ENCODE measurements around the gene TMEM138.

Gene TMEM138

DNA sequence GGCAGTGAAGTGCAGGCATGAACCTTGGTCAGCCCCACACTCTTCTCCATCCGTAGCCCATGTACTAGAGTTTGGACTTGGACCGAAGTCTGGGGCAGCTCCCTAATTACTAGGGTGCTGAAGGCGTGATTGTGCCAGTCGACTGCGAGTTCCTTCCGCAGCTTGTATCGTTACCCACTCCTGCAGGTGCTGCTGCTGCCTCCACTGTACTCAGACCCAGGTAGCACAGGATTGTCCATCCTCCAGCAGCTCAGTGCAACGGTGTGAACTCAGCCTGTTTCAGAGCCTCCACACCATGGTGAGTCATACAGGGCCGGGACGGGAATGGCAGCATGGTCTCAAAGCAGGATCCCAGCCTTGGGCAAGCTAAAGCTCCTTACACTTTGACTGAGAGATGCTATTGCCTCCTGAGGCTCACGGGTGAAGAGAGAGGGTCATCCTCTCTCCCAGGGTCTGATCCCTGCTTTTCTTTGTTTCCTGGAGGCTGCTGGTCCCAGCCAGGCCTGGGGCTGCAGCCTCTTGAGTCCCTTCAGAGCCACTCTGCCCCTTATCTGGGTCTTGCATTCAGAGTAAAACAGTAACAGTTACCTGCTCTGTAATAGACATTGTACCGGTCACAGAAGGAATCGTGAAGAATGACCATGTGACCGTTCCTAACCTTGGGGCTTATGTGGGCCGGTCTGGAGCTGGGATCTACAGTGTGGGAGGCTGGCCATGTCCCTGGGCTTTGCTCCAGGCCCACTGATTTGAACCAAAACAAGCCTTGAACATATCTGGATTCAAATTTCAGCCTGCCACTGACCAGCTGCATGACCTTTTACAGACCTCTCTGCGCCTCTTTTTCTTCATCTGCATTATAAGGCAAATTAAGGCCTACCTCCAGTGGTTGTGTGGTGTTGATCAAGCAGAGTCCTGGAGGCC, 27.5 kb upstream of the TMEM138 start:
- POLR2A ChIA-PET: interaction anchor here (0.6 to 7.2 kb wide), 12 partner anchors 11 to 422 kb away, joined by 3 to 103 read pairs (median 9); partner anchors contain the start of genes CPSF7, CYB561A3, SDHAF2 and TMEM109
- CTCF ChIA-PET: interaction anchor here (2.0 to 2.2 kb wide), 2 partner anchors 50 to 51 kb away, joined by 27 to 77 read pairs; no protein-coding TSS in a partner anchor
- no peak for TF ChIP-seq L3MBTL2 (conservative IDR thresholded peaks at IDR 0.05)
- no peak for DNase-seq (ENCODE audit: extremely low spot score)

DNA sequence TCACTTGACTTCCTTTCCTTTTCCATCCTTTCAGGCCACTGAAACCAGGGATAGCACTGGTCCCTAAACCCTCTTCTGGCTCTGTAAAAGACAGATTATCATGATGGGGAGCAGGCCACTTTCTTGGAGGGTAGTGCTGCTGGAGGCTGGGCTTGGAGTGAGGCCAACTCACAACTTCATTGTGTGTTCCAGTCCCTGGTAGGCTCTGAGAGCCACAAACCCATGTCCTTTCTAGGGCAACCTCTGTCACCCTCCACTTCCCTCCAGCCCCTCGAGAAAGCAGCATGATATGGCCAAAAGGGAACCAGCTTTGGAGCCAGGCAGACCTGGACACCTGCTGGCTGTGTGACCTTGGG, 26.8 kb upstream of the TMEM138 start:
- TF ChIP-seq SP1 (IDR thresholded peaks at IDR 0.05) (no peak), LEF1 (IDR thresholded peaks at IDR 0.05; ENCODE audit: borderline replicate concordance) (no peak), TARDBP (IDR thresholded peaks at IDR 0.05) (no peak), SUZ12 (IDR thresholded peaks at IDR 0.05) (no peak), FOXK2 (IDR thresholded peaks at IDR 0.05) (no peak), ELF4 (IDR thresholded peaks at IDR 0.05) (no peak), HDGF (IDR thresholded peaks at IDR 0.05; ENCODE audit: borderline replicate concordance) (no peak), NFRKB (IDR thresholded peaks at IDR 0.05) (no peak), ZNF384 (IDR thresholded peaks at IDR 0.05) (no peak)
- TF ChIP-seq, protein P1, sequence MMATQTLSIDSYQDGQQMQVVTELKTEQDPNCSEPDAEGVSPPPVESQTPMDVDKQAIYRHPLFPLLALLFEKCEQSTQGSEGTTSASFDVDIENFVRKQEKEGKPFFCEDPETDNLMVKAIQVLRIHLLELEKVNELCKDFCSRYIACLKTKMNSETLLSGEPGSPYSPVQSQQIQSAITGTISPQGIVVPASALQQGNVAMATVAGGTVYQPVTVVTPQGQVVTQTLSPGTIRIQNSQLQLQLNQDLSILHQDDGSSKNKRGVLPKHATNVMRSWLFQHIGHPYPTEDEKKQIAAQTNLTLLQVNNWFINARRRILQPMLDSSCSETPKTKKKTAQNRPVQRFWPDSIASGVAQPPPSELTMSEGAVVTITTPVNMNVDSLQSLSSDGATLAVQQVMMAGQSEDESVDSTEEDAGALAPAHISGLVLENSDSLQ (IDR thresholded peaks at IDR 0.05): no peak
- DNase-seq (ENCODE audit: extremely low spot score): no peak
- CTCF ChIA-PET: interaction anchor here (1.0 to 2.2 kb wide), 5 partner anchors 11 to 80 kb away, joined by 3 to 77 read pairs (median 7); no protein-coding TSS in a partner anchor
- POLR2A ChIA-PET: interaction anchor here (0.6 to 7.2 kb wide), 9 partner anchors 8 to 59 kb away, joined by 3 to 103 read pairs (median 4); partner anchors contain the start of genes CYB561A3 and TMEM138

DNA sequence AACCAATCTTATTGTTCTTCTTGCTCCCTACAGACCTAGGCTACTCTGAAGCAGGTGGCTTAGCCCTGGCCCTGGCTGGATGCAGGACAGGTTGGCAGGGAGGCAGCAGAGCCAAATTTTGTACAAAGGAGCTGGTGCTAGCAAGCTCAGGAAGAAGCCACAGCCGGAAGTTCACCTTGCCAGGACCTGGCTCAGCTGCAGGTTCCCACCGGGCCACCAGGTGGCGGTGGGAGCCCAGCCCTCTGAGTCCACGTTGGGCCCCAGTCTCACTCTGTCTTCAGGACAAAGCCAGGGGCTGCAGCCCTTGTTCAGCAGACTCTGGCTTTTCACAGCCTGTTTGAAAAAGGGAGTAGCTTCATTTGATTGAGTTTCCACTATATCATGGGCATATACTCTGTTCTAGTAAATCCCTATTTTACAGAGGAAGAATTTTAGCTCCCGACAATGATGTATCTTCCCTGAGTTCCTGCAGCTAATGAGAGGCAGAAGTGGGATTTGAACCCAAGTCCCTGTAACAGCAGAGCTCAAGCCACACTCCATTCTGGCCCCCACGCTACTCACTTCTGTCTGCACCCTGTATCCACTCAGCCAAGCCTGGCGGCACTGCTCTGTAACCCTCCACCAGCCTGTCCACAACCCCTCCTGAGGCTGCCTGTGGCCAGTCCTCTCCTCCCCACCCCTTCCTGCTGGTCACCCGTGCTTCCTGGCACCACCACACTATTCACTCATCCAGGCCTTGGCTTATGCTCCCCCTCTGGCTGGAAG, 25.8 kb upstream of the TMEM138 start:
- TF ChIP-seq HDGF (IDR thresholded peaks at IDR 0.05; ENCODE audit: borderline replicate concordance): no peak
- no peak for TF ChIP-seq SP1 (IDR thresholded peaks at IDR 0.05)
- no peak for TF ChIP-seq LEF1 (IDR thresholded peaks at IDR 0.05; ENCODE audit: borderline replicate concordance)
- TF ChIP-seq ARNT (IDR thresholded peaks at IDR 0.05): no peak
- TF ChIP-seq, protein P1 (IDR thresholded peaks at IDR 0.05): no peak
- no peak for TF ChIP-seq FOXM1 (IDR thresholded peaks at IDR 0.05; ENCODE audit: borderline replicate concordance)
- ChIA-PET CTCF (interaction anchor here (0.6 to 2.2 kb wide), 21 partner anchors 9 to 300 kb away, joined by 3 to 77 read pairs (median 3); partner anchors contain the start of genes CPSF7, CYB561A3, PGA3 and SDHAF2), POLR2A (interaction anchor here (0.7 to 7.2 kb wide), 13 partner anchors 9 to 93 kb away, joined by 3 to 103 read pairs (median 4); partner anchors contain the start of genes CPSF7, CYB561A3, SDHAF2 and TMEM138)
- DNase-seq (ENCODE audit: extremely low spot score): peak; percentile 87

DNA sequence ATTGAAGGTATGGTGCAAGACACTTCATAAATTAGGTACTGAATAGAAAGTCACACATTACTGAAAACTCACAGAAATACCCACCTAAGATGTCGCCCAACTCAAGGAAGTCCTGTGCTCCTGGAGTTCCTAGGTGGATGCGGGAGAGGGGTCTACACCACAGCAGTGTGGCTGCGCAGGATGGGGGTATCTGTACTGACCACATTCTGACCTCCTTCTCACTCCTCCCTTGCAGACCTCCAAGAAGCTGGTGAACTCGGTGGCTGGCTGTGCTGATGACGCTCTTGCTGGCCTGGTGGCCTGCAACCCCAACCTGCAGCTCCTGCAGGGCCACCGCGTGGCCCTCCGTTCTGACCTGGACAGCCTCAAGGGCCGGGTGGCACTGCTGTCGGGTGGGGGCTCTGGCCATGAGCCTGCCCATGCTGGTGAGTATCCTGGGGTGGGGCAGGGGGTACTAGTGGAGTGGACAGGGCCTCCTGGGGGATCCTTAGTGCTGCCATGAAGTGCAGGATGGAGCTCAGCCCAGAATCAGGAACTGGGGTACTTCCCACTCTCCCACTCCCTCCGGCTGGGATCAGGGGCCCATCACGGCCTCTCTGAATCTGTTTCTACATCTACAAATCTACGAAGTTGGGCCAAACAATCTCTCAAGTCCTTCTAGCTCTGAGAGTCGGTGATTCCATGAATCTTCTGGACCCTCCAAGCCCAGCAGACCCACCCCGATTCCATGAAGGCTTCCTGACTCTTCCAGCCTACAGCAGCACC, 24.3 kb upstream of the TMEM138 start:
- ChIA-PET POLR2A (interaction anchor here (0.9 to 7.2 kb wide), 5 partner anchors 10 to 64 kb away, joined by 3 to 103 read pairs (median 7); partner anchors contain the start of genes CYB561A3, TMEM138 and TMEM216), CTCF (interaction anchor here (1.0 kb wide), 1 partner anchor 47 kb away, joined by 5 read pairs; no protein-coding TSS in a partner anchor)
- TF ChIP-seq LEF1 (IDR thresholded peaks at IDR 0.05; ENCODE audit: borderline replicate concordance) (no peak), L3MBTL2 (conservative IDR thresholded peaks at IDR 0.05) (no peak), FOXK2 (IDR thresholded peaks at IDR 0.05) (no peak), BHLHE40 (IDR thresholded peaks at IDR 0.05; ENCODE audit: borderline replicate concordance) (no peak), SP1 (IDR thresholded peaks at IDR 0.05) (no peak), ELF4 (IDR thresholded peaks at IDR 0.05) (no peak), SUZ12 (IDR thresholded peaks at IDR 0.05) (no peak), FOXA1 (IDR thresholded peaks at IDR 0.05) (no peak), FOXM1 (IDR thresholded peaks at IDR 0.05; ENCODE audit: borderline replicate concordance) (no peak), ARNT (IDR thresholded peaks at IDR 0.05) (no peak), CTBP1 (IDR thresholded peaks at IDR 0.05; ENCODE audit: borderline replicate concordance) (no peak), ZNF384 (IDR thresholded peaks at IDR 0.05) (no peak), TARDBP (IDR thresholded peaks at IDR 0.05) (no peak), HDGF (IDR thresholded peaks at IDR 0.05; ENCODE audit: borderline replicate concordance) (no peak), NFRKB (IDR thresholded peaks at IDR 0.05) (no peak)
- TF ChIP-seq, protein P1 (IDR thresholded peaks at IDR 0.05): no peak
- no peak for DNase-seq (ENCODE audit: extremely low spot score)

DNA sequence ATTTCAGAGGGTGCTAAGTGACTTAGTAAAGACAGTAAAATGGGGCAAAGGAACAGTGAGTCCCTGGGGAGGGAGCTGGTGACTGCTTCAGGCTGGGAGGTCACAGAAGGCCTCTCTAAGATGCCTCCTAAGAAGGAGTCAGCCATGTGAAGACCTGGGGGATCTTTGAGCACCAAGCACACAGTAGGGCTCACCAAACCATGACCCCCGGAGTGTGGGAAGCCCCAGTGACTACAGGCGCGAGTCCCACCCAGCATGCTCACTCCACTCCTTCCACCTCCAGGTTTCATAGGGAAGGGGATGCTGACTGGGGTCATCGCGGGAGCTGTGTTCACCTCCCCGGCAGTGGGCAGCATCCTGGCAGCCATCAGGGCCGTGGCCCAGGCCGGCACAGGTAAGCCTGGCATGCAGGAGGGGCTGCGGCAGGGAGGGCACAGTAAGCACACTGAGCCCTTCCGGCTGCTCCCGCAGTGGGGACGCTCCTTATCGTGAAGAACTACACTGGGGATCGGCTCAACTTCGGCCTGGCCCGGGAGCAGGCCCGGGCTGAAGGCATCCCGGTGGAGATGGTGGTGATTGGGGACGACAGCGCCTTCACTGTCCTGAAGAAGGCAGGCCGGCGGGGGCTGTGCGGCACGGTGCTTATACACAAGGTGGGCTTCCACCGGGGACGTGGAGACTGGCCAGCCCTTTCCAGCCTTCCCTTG, 23.2 kb upstream of the TMEM138 start:
- ChIA-PET CTCF (no interaction called here), POLR2A (interaction anchor here (0.6 to 7.2 kb wide), 2 partner anchors 23 to 257 kb away, joined by 3 to 103 read pairs; partner anchors contain the start of genes CYB561A3 and TMEM138)
- no peak for TF ChIP-seq ARNT (IDR thresholded peaks at IDR 0.05)
- TF ChIP-seq ZNF384 (IDR thresholded peaks at IDR 0.05): no peak
- no peak for TF ChIP-seq ELF4 (IDR thresholded peaks at IDR 0.05)
- TF ChIP-seq NFRKB (IDR thresholded peaks at IDR 0.05): no peak
- TF ChIP-seq, protein P1 (IDR thresholded peaks at IDR 0.05): no peak
- DNase-seq (ENCODE audit: extremely low spot score): no peak
